SH-SY5Y (cell line): Measurements from ENCODE around the gene IQCF6.

Experiments used
- GATA2 ChIP-seq: IDR thresholded peaks from 2 replicates; pipeline ENCODE4 v1.6.1; 2011; ENCODE audit warnings: mild to moderate bottlenecking, low read depth, low read length
- GATA3 ChIP-seq: IDR thresholded peaks from 2 replicates; pipeline ENCODE4 v1.6.1; 2011; ENCODE audit warnings: low read depth, mild to moderate bottlenecking, low read length, moderate library complexity

IQCF6 gene

DNA sequence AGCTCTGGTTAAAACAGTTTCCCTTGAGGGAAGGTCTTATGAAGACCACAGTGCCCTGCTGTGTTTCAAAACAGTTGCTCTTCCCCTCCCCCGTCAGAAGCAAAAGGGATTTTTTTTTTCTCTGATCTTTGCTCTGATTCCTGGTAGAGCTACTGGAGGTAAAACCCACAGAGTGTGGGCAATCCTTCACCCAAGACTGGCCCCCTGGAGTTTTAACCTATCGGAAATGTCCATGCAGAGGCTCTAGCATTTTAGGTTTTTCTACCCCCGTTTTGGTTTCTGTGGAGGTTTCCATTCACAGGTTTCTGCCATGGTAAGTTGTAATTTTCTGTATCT, 44.5 kb downstream of the IQCF6 start:
- no peak for TF ChIP-seq GATA3
- TF ChIP-seq GATA2, result no peak

GRCh38 chr3:51733859-51734571, 45.0 kb downstream of the IQCF6 start:
- TF ChIP-seq GATA2 (no peak), GATA3 (no peak)

- TF ChIP-seq GATA3 (no peak), GATA2 (no peak)
Measured at GRCh38 chr3:51729042-51729633, 49.9 kb downstream of the IQCF6 start.
